Osteoblast (primary cell): ENCODE measurements around the gene PPCS. TPM values are rescaled to one million over a fixed set of nuclear protein-coding genes. Genes with fewer than 3 reads are reported as not detected.

ENCODE experiments used
- DNase-seq: peaks from one replicate; pipeline ENCODE4 v3.0.0; 2011; ENCODE audit warnings: low spot score, mixed read lengths; ENCODE audit not compliant: insufficient read length; ENCODE audit errors: missing footprints
- H2AFZ ChIP-seq: 2 replicates; pipeline ENCODE4 v1.6.0; 2011; ENCODE audit warnings: mild to moderate bottlenecking, low read length
- H3K27ac ChIP-seq: 2 replicates; pipeline ENCODE4 v1.5.1; 2011; ENCODE audit warnings: mild to moderate bottlenecking, low read depth, low read length, moderate library complexity
- H3K27me3 ChIP-seq: 2 replicates; pipeline ENCODE4 v1.6.0; 2012; ENCODE audit warnings: mild to moderate bottlenecking, control low read depth, inconsistent platforms, low read length, moderate library complexity; ENCODE audit not compliant: insufficient read depth
- H3K36me3 ChIP-seq: 2 replicates; pipeline ENCODE4 v1.5.1; 2011; ENCODE audit warnings: mild to moderate bottlenecking, low read length, control low read depth, moderate library complexity; ENCODE audit not compliant: insufficient read depth
- H3K4me1 ChIP-seq: 2 replicates; pipeline ENCODE4 v1.5.1; 2011; ENCODE audit warnings: mild to moderate bottlenecking, low read length, control low read depth, moderate library complexity; ENCODE audit not compliant: insufficient read depth
- H3K4me2 ChIP-seq: 2 replicates; pipeline ENCODE4 v1.6.0; 2011; ENCODE audit warnings: mild to moderate bottlenecking, low read length; ENCODE audit not compliant: insufficient read depth
- H3K4me3 ChIP-seq: fragments of 200-600 bp; sonication (generic); 3 replicates; pipeline ENCODE4 v1.5.1; 2012; ENCODE audit warnings: mild to moderate bottlenecking, low read length, inconsistent platforms; ENCODE audit not compliant: insufficient read depth
- H3K79me2 ChIP-seq: 2 replicates; pipeline ENCODE4 v1.6.0; 2012; ENCODE audit warnings: mild to moderate bottlenecking, low read length, control low read depth, inconsistent platforms; ENCODE audit not compliant: insufficient read depth
- H3K9me3 ChIP-seq: 2 replicates; pipeline ENCODE4 v1.5.1; 2011; ENCODE audit warnings: low read depth, low read length, control low read depth
- H4K20me1 ChIP-seq: 2 replicates; pipeline ENCODE4 v1.6.0; 2012; ENCODE audit warnings: mild to moderate bottlenecking, low read length, control low read depth; ENCODE audit not compliant: insufficient read depth
- CTCF ChIP-seq: IDR thresholded peaks from 2 replicates; pipeline ENCODE4 v1.5.1; 2011; ENCODE audit warnings: mild to moderate bottlenecking, low read depth, low read length, moderate library complexity; ENCODE audit errors: extremely low read depth
- total RNA-seq: library from RNA; depleted of rRNA; stranded (reverse); fragments of >200 nt; gene quantifications from 2 replicates; pipeline ENCODE4 v1.2.3, GENCODE V29; 2012

Gene PPCS
- total RNA-seq, 1 donor = 64.4 TPM

GRCh38 chr1:42422737-42423136 is 33.6 kb upstream of the PPCS start:
- H2AFZ ChIP-seq = no peak overlapping the region
- no peaks in the 10 kb centered on the region for H3K9me3 ChIP-seq
- no peak for TF ChIP-seq CTCF
- DNase-seq = no peak
- H3K36me3 ChIP-seq = no peaks in the 10 kb centered on the region
- no peak overlapping the region for H3K4me3 ChIP-seq
- no peak overlapping the region for H3K4me2 ChIP-seq
- no peaks in the 10 kb centered on the region for H4K20me1 ChIP-seq
- H3K27me3 ChIP-seq = peaks cover 18% of the 10 kb centered on the region
- no peak overlapping the region for H3K27ac ChIP-seq
- peaks cover 14% of the 10 kb centered on the region for H3K4me1 ChIP-seq
- H3K79me2 ChIP-seq = no peaks in the 10 kb centered on the region

GRCh38 chr1:42423681-42424080 is 32.7 kb upstream of the PPCS start:
- Histone ChIP-seq H3K27ac (no peak overlapping the region), H3K27me3 (peaks cover 16% of the 10 kb centered on the region), H3K4me2 (no peak overlapping the region), H2AFZ (no peak overlapping the region), H3K79me2 (no peaks in the 10 kb centered on the region), H4K20me1 (no peaks in the 10 kb centered on the region), H3K9me3 (no peaks in the 10 kb centered on the region), H3K4me3 (no peak overlapping the region), H3K4me1 (peaks cover 14% of the 10 kb centered on the region), H3K36me3 (no peaks in the 10 kb centered on the region)
- DNase-seq = peak; percentile 32
- TF ChIP-seq CTCF = no peak

- H3K27me3 ChIP-seq = peaks cover 16% of the 10 kb centered on the region
- no peak overlapping the region for H3K4me2 ChIP-seq
- DNase-seq = no peak
- no peaks in the 10 kb centered on the region for H4K20me1 ChIP-seq
- H3K4me1 ChIP-seq = peaks cover 14% of the 10 kb centered on the region
- H3K4me3 ChIP-seq = no peak overlapping the region
- no peaks in the 10 kb centered on the region for H3K9me3 ChIP-seq
- H3K27ac ChIP-seq = no peak overlapping the region
- no peak overlapping the region for H2AFZ ChIP-seq
- no peaks in the 10 kb centered on the region for H3K79me2 ChIP-seq
- no peak for TF ChIP-seq CTCF
- H3K36me3 ChIP-seq = no peaks in the 10 kb centered on the region
These were observed 32.1 kb upstream of the PPCS start for GRCh38 chr1:42424201-42424600.

GRCh38 chr1:42427240-42427639 is 29.1 kb upstream of the PPCS start:
- no peak for DNase-seq
- Histone ChIP-seq H3K4me2 (no peak overlapping the region), H3K27ac (no peak overlapping the region), H3K4me1 (peaks cover 9% of the 10 kb centered on the region), H3K36me3 (no peaks in the 10 kb centered on the region), H3K4me3 (no peak overlapping the region), H3K9me3 (no peaks in the 10 kb centered on the region), H3K27me3 (peaks cover 5% of the 10 kb centered on the region), H4K20me1 (no peaks in the 10 kb centered on the region), H3K79me2 (no peaks in the 10 kb centered on the region), H2AFZ (no peak overlapping the region)
- no peak for TF ChIP-seq CTCF
